HUES48 (cell line): ENCODE results near the gene ADSS1.

Source experiments
- H3K27ac ChIP-seq: one replicate; pipeline ENCODE4 v1.7.0; 2013; ENCODE audit warnings: low read depth, low read length, inconsistent platforms
- H3K27me3 ChIP-seq: 2 replicates; pipeline ENCODE4 v1.6.1; 2013; ENCODE audit warnings: mild to moderate bottlenecking, low read length; ENCODE audit not compliant: control insufficient read depth, insufficient read depth
- H3K36me3 ChIP-seq: 2 replicates; pipeline ENCODE4 v1.6.1; 2013; ENCODE audit warnings: low read length; ENCODE audit not compliant: control insufficient read depth, insufficient read depth
- H3K4me1 ChIP-seq: 2 replicates; pipeline ENCODE4 v1.6.1; 2013; ENCODE audit warnings: mild to moderate bottlenecking, low read length; ENCODE audit not compliant: control insufficient read depth, insufficient read depth
- H3K4me3 ChIP-seq: 2 replicates; pipeline ENCODE4 v1.5.1; 2013; ENCODE audit warnings: mild to moderate bottlenecking, low read depth, low read length
- H3K9ac ChIP-seq: 2 replicates; pipeline ENCODE4 v1.6.1; 2013; ENCODE audit warnings: mild to moderate bottlenecking, low read depth, low read length, moderate library complexity
- H3K9me3 ChIP-seq: 2 replicates; pipeline ENCODE4 v1.6.1; 2013; ENCODE audit warnings: low read length; ENCODE audit not compliant: control insufficient read depth, insufficient read depth

Gene ADSS1

GRCh38 chr14:104739546-104740516 lies 15.8 kb downstream of the ADSS1 start:
- H3K4me3 ChIP-seq, result no peak overlapping the region
- no peaks in the 10 kb centered on the region for H3K27me3 ChIP-seq
- H3K9ac ChIP-seq, result no peak overlapping the region
- no peak overlapping the region for H3K27ac ChIP-seq
- no peaks in the 10 kb centered on the region for H3K4me1 ChIP-seq
- no peaks in the 10 kb centered on the region for H3K9me3 ChIP-seq
- no peaks in the 10 kb centered on the region for H3K36me3 ChIP-seq

DNA sequence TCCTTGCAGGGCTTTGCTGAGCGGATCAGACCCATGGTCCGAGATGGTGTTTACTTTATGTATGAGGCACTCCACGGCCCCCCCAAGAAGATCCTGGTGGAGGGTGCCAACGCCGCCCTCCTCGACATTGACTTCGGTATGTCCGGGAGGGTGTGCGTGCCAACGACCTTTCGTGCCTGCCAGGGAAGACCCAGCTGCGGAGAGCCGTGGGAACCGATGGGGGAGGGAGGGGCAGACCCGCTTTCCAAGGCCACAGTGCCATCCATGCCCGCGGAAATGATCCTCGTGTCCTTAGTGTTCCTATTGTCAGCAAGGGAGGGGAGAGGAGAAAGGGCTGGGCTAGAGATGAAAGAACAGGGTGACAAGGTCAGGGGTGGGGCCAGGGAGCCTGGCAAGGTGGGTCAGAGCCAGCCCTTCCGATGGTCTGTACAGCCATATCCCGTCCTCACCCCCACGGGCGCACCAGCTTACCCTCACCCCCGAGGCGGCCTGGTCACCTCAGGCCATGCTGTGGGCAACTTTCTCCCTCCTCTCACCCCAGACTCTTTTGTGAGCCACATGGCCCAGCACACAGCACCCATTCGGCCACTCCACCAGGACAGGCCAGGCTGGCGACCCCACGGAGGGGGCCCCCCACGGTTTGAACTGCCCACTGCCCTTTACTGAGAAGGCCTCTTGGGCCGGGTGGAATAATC lies 17.2 kb downstream of the ADSS1 start:
- Histone ChIP-seq H3K36me3 (no peaks in the 10 kb centered on the region), H3K4me1 (no peaks in the 10 kb centered on the region), H3K9ac (no peak overlapping the region), H3K4me3 (no peak overlapping the region), H3K9me3 (no peaks in the 10 kb centered on the region), H3K27me3 (no peaks in the 10 kb centered on the region), H3K27ac (no peak overlapping the region)

- Histone ChIP-seq H3K36me3 (no peaks in the 10 kb centered on the region), H3K4me1 (no peaks in the 10 kb centered on the region), H3K27me3 (no peaks in the 10 kb centered on the region), H3K4me3 (no peak overlapping the region), H3K27ac (no peak overlapping the region), H3K9me3 (no peaks in the 10 kb centered on the region), H3K9ac (no peak overlapping the region)
Observed at GRCh38 chr14:104741803-104742251, 17.8 kb downstream of the ADSS1 start.

GRCh38 chr14:104742586-104743455 lies 18.8 kb downstream of the ADSS1 start:
- Histone ChIP-seq H3K36me3 (no peaks in the 10 kb centered on the region), H3K27me3 (no peaks in the 10 kb centered on the region), H3K27ac (no peak overlapping the region), H3K4me1 (no peaks in the 10 kb centered on the region), H3K4me3 (no peak overlapping the region), H3K9ac (no peak overlapping the region), H3K9me3 (no peaks in the 10 kb centered on the region)

- Histone ChIP-seq H3K9me3 (no peaks in the 10 kb centered on the region), H3K27ac (no peak overlapping the region), H3K4me1 (no peaks in the 10 kb centered on the region), H3K9ac (no peak overlapping the region), H3K36me3 (no peaks in the 10 kb centered on the region), H3K27me3 (no peaks in the 10 kb centered on the region), H3K4me3 (no peak overlapping the region)
Observed at GRCh38 chr14:104743461-104744380, 19.7 kb downstream of the ADSS1 start.

- H3K9me3 ChIP-seq, result no peaks in the 10 kb centered on the region
- H3K4me3 ChIP-seq, result no peak overlapping the region
- no peaks in the 10 kb centered on the region for H3K36me3 ChIP-seq
- no peak overlapping the region for H3K27ac ChIP-seq
- no peaks in the 10 kb centered on the region for H3K4me1 ChIP-seq
- H3K9ac ChIP-seq, result no peak overlapping the region
- H3K27me3 ChIP-seq, result no peaks in the 10 kb centered on the region
Observed at GRCh38 chr14:104744484-104744883, 20.5 kb downstream of the ADSS1 start.

- H3K27me3 ChIP-seq, result no peaks in the 10 kb centered on the region
- no peaks in the 10 kb centered on the region for H3K4me1 ChIP-seq
- peaks cover 5% of the 10 kb centered on the region; the same call in 1 of the 2 replicates for H3K9me3 ChIP-seq
- no peak overlapping the region for H3K27ac ChIP-seq
- no peaks in the 10 kb centered on the region for H3K36me3 ChIP-seq
- no peak overlapping the region for H3K4me3 ChIP-seq
- H3K9ac ChIP-seq, result no peak overlapping the region
Observed at GRCh38 chr14:104745431-104745830, 21.4 kb downstream of the ADSS1 start.

DNA sequence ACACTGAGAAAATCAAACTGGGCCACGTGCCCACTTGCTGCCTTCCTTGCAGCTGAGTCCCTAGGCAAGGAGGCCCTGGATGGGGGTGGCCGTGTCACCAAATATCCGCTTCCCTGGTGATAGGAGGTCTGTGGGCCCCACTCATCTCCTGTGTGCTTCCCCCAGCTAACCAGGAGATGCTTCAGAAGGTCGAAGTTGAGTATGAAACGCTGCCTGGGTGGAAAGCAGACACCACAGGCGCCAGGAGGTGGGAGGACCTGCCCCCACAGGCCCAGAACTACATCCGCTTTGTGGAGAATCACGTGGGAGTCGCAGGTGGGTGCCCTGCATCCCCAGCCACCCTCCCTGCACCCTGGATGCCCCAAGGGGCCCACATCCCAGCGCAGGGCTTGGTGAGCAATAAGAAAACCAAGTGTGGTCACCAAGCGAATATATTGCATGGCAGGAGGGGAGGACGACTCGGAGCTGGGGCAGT lies 22.1 kb downstream of the ADSS1 start:
- H3K9me3 ChIP-seq, result peaks cover 7% of the 10 kb centered on the region; the same call in 1 of the 2 replicates
- no peaks in the 10 kb centered on the region for H3K27me3 ChIP-seq
- no peaks in the 10 kb centered on the region for H3K4me1 ChIP-seq
- H3K27ac ChIP-seq, result no peak overlapping the region
- H3K9ac ChIP-seq, result no peak overlapping the region
- no peaks in the 10 kb centered on the region for H3K36me3 ChIP-seq
- H3K4me3 ChIP-seq, result no peak overlapping the region

DNA sequence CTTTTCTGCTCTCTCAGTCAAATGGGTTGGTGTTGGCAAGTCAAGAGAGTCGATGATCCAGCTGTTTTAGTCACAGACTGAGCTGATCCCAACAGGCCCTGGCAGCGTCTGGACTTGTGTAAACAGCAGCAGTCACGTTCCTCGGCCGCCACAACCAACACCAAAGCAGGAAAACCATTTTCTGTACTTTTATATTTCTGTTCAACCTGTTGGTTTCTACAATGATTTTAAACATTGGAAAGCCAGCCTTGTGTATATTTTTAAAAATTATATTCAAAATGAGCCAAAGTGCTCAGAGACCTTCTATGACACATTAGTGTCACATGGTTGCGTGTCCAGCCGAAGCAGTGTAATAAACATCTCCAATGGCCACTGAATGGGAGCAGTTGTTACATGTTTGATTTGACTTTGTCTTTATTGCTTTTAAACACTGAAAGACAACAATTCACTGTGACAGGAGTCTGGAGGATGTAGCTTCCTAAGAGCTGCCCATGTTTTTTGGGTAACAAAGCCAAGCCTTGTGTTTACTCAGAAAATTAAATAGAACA lies 23.0 kb downstream of the ADSS1 start:
- Histone ChIP-seq H3K4me1 (no peaks in the 10 kb centered on the region), H3K4me3 (no peak overlapping the region), H3K27ac (no peak overlapping the region), H3K36me3 (no peaks in the 10 kb centered on the region), H3K9me3 (peaks cover 9% of the 10 kb centered on the region; the same call in 1 of the 2 replicates), H3K9ac (no peak overlapping the region), H3K27me3 (no peaks in the 10 kb centered on the region)
